Heart right ventricle (tissue), 16 donors: ENCODE measurements around the gene GEN1. TPM values are rescaled to one million over a fixed set of nuclear protein-coding genes. Genes with fewer than 3 reads are reported as not detected.

Experiments used
- ATAC-seq, 8 donors: fragments of 200-7000 bp; cut with Tn5 transposase; one replicate each; pipeline ENCODE4 v1.9.1; 2020; ENCODE audit warnings: mild to moderate bottlenecking in 8 of 8, moderate library complexity in 8 of 8, moderate number of reproducible peaks in 1 of 8
- DNase-seq, 2 donors: peaks; one replicate each; pipeline ENCODE4 v3.0.0-alpha.2; 2020
- H3K27ac ChIP-seq, 10 donors: fragments of 200-600 bp; sonication (generic) in 2 of 10; one replicate each; pipeline versions ENCODE4 v1.5.0 to v1.8.0; 2020 to 2022; ENCODE audit warnings: mild to moderate bottlenecking in 3 of 10
- H3K27me3 ChIP-seq, 7 donors: fragments of 200-600 bp; one replicate each; pipeline ENCODE4 v1.8.0; 2021 to 2022; ENCODE audit warnings: mild to moderate bottlenecking in 2 of 7
- H3K36me3 ChIP-seq, 9 donors: fragments of 200-600 bp; sonication (generic) in 1 of 9; one replicate each; pipeline versions ENCODE4 v1.5.0 to v1.8.0; 2020 to 2022; ENCODE audit warnings: mild to moderate bottlenecking in 2 of 9
- H3K4me1 ChIP-seq, 9 donors: fragments of 200-600 bp; sonication (generic) in 1 of 9; one replicate each; pipeline versions ENCODE4 v1.5.0 to v1.8.0; 2020 to 2022; ENCODE audit warnings: mild to moderate bottlenecking in 4 of 9
- H3K4me3 ChIP-seq, 10 donors: fragments of 200-600 bp; sonication (generic) in 2 of 10; one replicate each; pipeline versions ENCODE4 v1.5.0 to v1.8.0; 2020 to 2022; ENCODE audit warnings: mild to moderate bottlenecking in 7 of 10, moderate library complexity in 2 of 10
- H3K9me3 ChIP-seq, 11 donors: fragments of 200-600 bp in 10 of 11; sonication (generic) in 2 of 11; one replicate each; pipeline versions ENCODE4 v1.5.0 to v1.8.0; 2013 to 2022; ENCODE audit warnings: mild to moderate bottlenecking in 2 of 11, control low read depth in 1 of 11, moderate library complexity in 1 of 11
- CTCF ChIP-seq, 9 donors: fragments of 200-600 bp; sonication (generic) in 2 of 9; IDR thresholded peaks; one replicate each; pipeline versions ENCODE4 v1.5.0 to v1.8.0; 2021 to 2022; ENCODE audit warnings: antibody characterized with exemption in 9 of 9, mild to moderate bottlenecking in 5 of 9, moderate library complexity in 1 of 9
- WGBS, 2 donors: extraction: QIAGEN DNeasy Blood & Tissue Kit; methylation state at CpG; one replicate each; pipeline ENCODE4 v1.1.7; 2013; ENCODE audit warnings: inconsistent platforms in 1 of 2; 5-methylcytosine and 5-hydroxymethylcytosine counted together
- intact Hi-C, 10 donors: fragments of 100-400 bp; cut with DNase I; formaldehyde crosslinking; loops; one replicate each; pipeline versions ENCODE4 v1.11.1 to v1.14.2; 2022
- polyA plus RNA-seq, 2 donors: library from polyadenylated mRNA; stranded (reverse); fragments of 200-250 nt; gene quantifications; one replicate each; pipeline ENCODE4 v1.2.3, GENCODE V29; 2013
- total RNA-seq, 10 donors: library from RNA; stranded (reverse); fragmentation: NEBNext Ultra II Directional in 3 of 10; extraction: Animal tissue kit (Norgen Biotek cat#: 25700) in 3 of 10; gene quantifications; one replicate each; pipeline versions ENCODE4 v1.2.1 to v1.2.4, GENCODE V29; 2021 to 2023
- donor health status: Arrhythmogenic right ventricular cardiomyopathy.
- donor health status: ischemic (EF 13 %, LVEDD 7.1; RV severe dilation, severe dysfunction).
- donor health status: healthy with polysubstance abuse.
- donor health status: DM: no; HTN: yes; CAD: no.
- donor health status: DM: no; HTN: no; CAD: no.
- donor health status: ischemic (EF 25% LVEDD 6.9; RV normal size, moderate dysfunction).
- donor health status: ischemic (EF 25% LVEDD 5.7; RV mildly dilated, moderate dysfunction).
- donor health status: healthy.
- donor health status: DM: yes; HTN: yes; CAD: no.
- donor health status: Ischemic cardiomyopathy.
- donor health status: ischemic (EF 35%, LVEDD 5.7; RV mildly dilated, moderate dysfunction).
- donor health status: nonischemic (EF 11% LVEDD 7.7; RV severe dilation, severe dysfunction).
- donor health status: DM: yes; HTN: yes; CAD: no.
- donor health status: PGD.
- donor health status: ischemic (EF 29% LVEDD 5.4; RV normal size, mild dysfunction).
- donor health status: nonischemic (EF 23%, LVEDD 6.1; RV moderate dilation, normal function).

GEN1 gene
- total and polyA plus RNA-seq, 12 donors: 0.71 to 5.4 (median 3.8) TPM

GRCh38 chr2:17814601-17815000 is 60.7 kb downstream of the GEN1 start:
- no peaks in the 10 kb centered on the region for H3K9me3 ChIP-seq
- H3K27me3 ChIP-seq: no peaks in the 10 kb centered on the region
- H3K36me3 ChIP-seq: no peaks in the 10 kb centered on the region
- no peak for ATAC-seq
- no peak for TF ChIP-seq CTCF (IDR thresholded peaks at IDR 0.05)
- 94 to 96% methylated on average over 1 of the region's 1 CpG for WGBS, 2 donors
- H3K4me3 ChIP-seq: no peak overlapping the region
- H3K4me1 ChIP-seq: peaks cover 0 to 17% (median 9%) of the 10 kb centered on the region in 9 donors
- DNase-seq: no peak
- H3K27ac ChIP-seq: peak overlapping the region in 5 of 10 donors; percentile 53 to 82 (median 73)
- intact Hi-C loops: loop anchor here in 1 of 10 donors (5.0 kb wide), 1 partner anchor 42 kb away; no protein-coding TSS in a partner anchor

- no peaks in the 10 kb centered on the region for H3K9me3 ChIP-seq
- H3K4me1 ChIP-seq: peaks cover 0 to 21% (median 14%) of the 10 kb centered on the region in 9 donors
- no peaks in the 10 kb centered on the region for H3K27me3 ChIP-seq
- H3K27ac ChIP-seq: peak overlapping the region in 1 of 10 donors; percentile 11
- no peak for TF ChIP-seq CTCF (IDR thresholded peaks at IDR 0.05)
- intact Hi-C loops: no loop called here
- H3K4me3 ChIP-seq: no peak overlapping the region
- ATAC-seq (no peak), DNase-seq (no peak)
- H3K36me3 ChIP-seq: no peaks in the 10 kb centered on the region
- 66 to 68% methylated on average over 8 of the region's 8 CpGs for WGBS, 2 donors
Measured at GRCh38 chr2:17815468-17816184, 61.7 kb downstream of the GEN1 start.

DNA sequence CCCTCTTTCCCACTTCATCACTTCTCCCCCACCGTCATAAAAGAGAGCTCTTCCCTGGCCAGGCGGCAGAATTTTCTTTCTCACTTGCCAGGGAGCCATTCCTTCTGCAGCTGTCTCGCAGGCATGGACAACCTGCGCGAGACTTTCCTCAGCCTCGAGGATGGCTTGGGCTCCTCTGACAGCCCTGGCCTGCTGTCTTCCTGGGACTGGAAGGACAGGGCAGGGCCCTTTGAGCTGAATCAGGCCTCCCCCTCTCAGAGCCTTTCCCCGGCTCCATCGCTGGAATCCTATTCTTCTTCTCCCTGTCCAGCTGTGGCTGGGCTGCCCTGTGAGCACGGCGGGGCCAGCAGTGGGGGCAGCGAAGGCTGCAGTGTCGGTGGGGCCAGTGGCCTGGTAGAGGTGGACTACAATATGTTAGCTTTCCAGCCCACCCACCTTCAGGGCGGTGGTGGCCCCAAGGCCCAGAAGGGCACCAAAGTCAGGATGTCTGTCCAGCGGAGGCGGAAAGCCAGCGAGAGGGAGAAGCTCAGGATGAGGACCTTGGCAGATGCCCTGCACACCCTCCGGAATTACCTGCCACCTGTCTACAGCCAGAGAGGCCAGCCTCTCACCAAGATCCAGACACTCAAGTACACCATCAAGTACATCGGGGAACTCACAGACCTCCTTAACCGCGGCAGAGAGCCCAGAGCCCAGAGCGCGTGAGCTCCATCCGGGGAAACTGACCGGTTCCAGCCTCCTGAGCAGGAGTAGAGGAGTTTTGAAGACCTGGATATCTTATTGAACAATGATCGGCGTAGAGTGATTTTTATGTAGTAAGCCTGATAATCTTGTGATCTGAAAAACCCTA is 62.7 kb downstream of the GEN1 start, which contains the start of gene MSGN1:
Gene MSGN1 (plus strand): TSS at position 65 of the 850 bp plus-strand sequence. CDS start 59 bp downstream, at position 124.
- H3K27me3 ChIP-seq: no peaks in the 10 kb centered on the region
- WGBS, 2 donors: 91 to 94% methylated on average over 26 of the region's 26 CpGs

More for the DNA sequence above, 62.7 kb downstream of the GEN1 start, which contains the start of gene MSGN1:
- Histone ChIP-seq H3K36me3 (no peaks in the 10 kb centered on the region), H3K4me3 (no peak within 1 kb of the TSS), H3K4me1 (peaks cover 4 to 31% (median 23%) of the 10 kb centered on the region in 9 donors), H3K27ac (peak within 1 kb of the TSS in 1 of 10 donors; percentile 11), H3K9me3 (no peaks in the 10 kb centered on the region)
- intact Hi-C loops: no loop called here
- DNase-seq (no peak), ATAC-seq (no peak)
- TF ChIP-seq CTCF (IDR thresholded peaks at IDR 0.05): no peak
